ENCODE measurements around the gene DNAJC18. TPM values are rescaled to one million over a fixed set of nuclear protein-coding genes. Genes with fewer than 3 reads are reported as not detected.

The DNAJC18 gene
- total and polyA plus RNA-seq, 2 of the 4 experiments (the other 2 are of a cell fraction): 8.5 to 11.1 TPM

GRCh38 chr5:139454568-139455290, 15.4 kb upstream of the DNAJC18 start:
- WGBS, 2 experiments (ENCODE audit: extremely low coverage in 2 of 2, insufficient read length in 1 of 2): no CpG with 5 or more reads among the region's 11 CpGs
- no peak overlapping the region for H3K4me2 ChIP-seq (ENCODE audit: low read depth, low read length)
- no peak overlapping the region for H2BK15ac ChIP-seq (ENCODE audit: low read depth, low read length)
- no peak for DNase-seq
- no peak overlapping the region for H2BK5ac ChIP-seq (ENCODE audit: low read depth, low read length, poor library complexity, severe bottlenecking)
- no peaks in the 10 kb centered on the region for H3K36me3 ChIP-seq (ENCODE audit: control insufficient read depth, insufficient read depth, low read length)
- CTCF ChIA-PET: no interaction called here
- H3K27me3 ChIP-seq (ENCODE audit: control insufficient read depth, insufficient read depth, low read length): no peaks in the 10 kb centered on the region
- no peak overlapping the region for H2BK20ac ChIP-seq (ENCODE audit: low read depth, low read length)
- H3K4me3 ChIP-seq (ENCODE audit: insufficient read depth, low read depth, low read length): no peak overlapping the region
- no peak overlapping the region for H3K4ac ChIP-seq (ENCODE audit: low read depth, low read length)
- H3K14ac ChIP-seq (replicated peaks; ENCODE audit: low read depth, low read length): no peak overlapping the region
- intact Hi-C loops (cut with micrococcal nuclease) (no loop called here), in situ Hi-C loops (cut with MboI; ENCODE audit: low sequenced_read_pairs) (no loop called here), dilution Hi-C loops (cut with HindIII; ENCODE audit: low sequenced_read_pairs, unreplicated experiment) (no loop called here)
- no peak overlapping the region for H3K18ac ChIP-seq (ENCODE audit: low read depth, low read length)
- no peak overlapping the region for H3K56ac ChIP-seq (ENCODE audit: extremely low read depth, insufficient read depth, low read length)
- H4K20me1 ChIP-seq (ENCODE audit: insufficient read depth, low read length): no peaks in the 10 kb centered on the region
- H4K91ac ChIP-seq (ENCODE audit: insufficient read depth, low read depth, low read length): no peak overlapping the region
- H2AFZ ChIP-seq (replicated peaks; ENCODE audit: low read length, poor library complexity): no peak overlapping the region
- no peak overlapping the region for H4K8ac ChIP-seq (ENCODE audit: low read depth in 2 of 2, low read length in 2 of 2)
- POLR2A ChIA-PET (ENCODE audit: unreplicated experiment): no interaction called here
- no peak overlapping the region for H2BK120ac ChIP-seq (ENCODE audit: low read depth, low read length)
- H2AK9ac ChIP-seq (replicated peaks; ENCODE audit: low read depth, low read length, poor library complexity): no peak overlapping the region
- no peak overlapping the region for H4K5ac ChIP-seq (ENCODE audit: low read depth, low read length)
- no peaks in the 10 kb centered on the region; a peak in 1 of 4 replicates for H3K79me1 ChIP-seq (ENCODE audit: low read depth in 1 of 2, low read length in 2 of 2)
- H3K23ac ChIP-seq (ENCODE audit: low read depth, low read length): no peak overlapping the region
- TF ChIP-seq POLR2A (IDR thresholded peaks at IDR 0.05; ENCODE audit: low read depth, low read length) (no peak), FOS (IDR thresholded peaks at IDR 0.05; ENCODE audit: low read depth, low read length) (no peak), CHD1 (IDR thresholded peaks at IDR 0.05; ENCODE audit: low read depth, low read length) (no peak), RCOR1 (IDR thresholded peaks at IDR 0.05; ENCODE audit: insufficient replicate concordance, low read length) (no peak), RFX5 (IDR thresholded peaks at IDR 0.05; ENCODE audit: low read depth, low read length) (no peak), RAD21 (IDR thresholded peaks at IDR 0.05; ENCODE audit: low read length) (no peak), MAZ (IDR thresholded peaks at IDR 0.05; ENCODE audit: borderline replicate concordance, low read depth, low read length) (no peak), MAFK (IDR thresholded peaks at IDR 0.05; ENCODE audit: low read depth, low read length) (no peak), CEBPB (IDR thresholded peaks at IDR 0.05; ENCODE audit: low read depth, low read length) (no peak), BHLHE40 (IDR thresholded peaks at IDR 0.05; ENCODE audit: low read depth, low read length) (no peak), SMC3 (IDR thresholded peaks at IDR 0.05; ENCODE audit: low read depth, low read length) (no peak)
- TF ChIP-seq, protein P1, sequence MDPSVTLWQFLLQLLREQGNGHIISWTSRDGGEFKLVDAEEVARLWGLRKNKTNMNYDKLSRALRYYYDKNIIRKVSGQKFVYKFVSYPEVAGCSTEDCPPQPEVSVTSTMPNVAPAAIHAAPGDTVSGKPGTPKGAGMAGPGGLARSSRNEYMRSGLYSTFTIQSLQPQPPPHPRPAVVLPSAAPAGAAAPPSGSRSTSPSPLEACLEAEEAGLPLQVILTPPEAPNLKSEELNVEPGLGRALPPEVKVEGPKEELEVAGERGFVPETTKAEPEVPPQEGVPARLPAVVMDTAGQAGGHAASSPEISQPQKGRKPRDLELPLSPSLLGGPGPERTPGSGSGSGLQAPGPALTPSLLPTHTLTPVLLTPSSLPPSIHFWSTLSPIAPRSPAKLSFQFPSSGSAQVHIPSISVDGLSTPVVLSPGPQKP (IDR thresholded peaks at IDR 0.05; ENCODE audit: borderline replicate concordance, low read depth, low read length): no peak
- no peak overlapping the region; the same call in 1 of the 2 replicates for H2AK5ac ChIP-seq (ENCODE audit: low read depth, low read length)
- no peak for ATAC-seq (ENCODE audit: low read depth)
- peaks cover 6% of the 10 kb centered on the region for H3K4me1 ChIP-seq (ENCODE audit: control insufficient read depth, insufficient read depth, low read length)
- BruUV-seq (replicated peaks): no TSS peak
- peaks cover 38% of the 10 kb centered on the region for H3K9me1 ChIP-seq (ENCODE audit: insufficient read depth, low read length)
- H3K9me3 ChIP-seq (ENCODE audit: control insufficient read depth, insufficient read depth, low read length): no peaks in the 10 kb centered on the region
- no peak overlapping the region for H3K27ac ChIP-seq (ENCODE audit: insufficient read depth, low read length)
- no peak overlapping the region for H3K9ac ChIP-seq (ENCODE audit: low read depth, low read length)
